EL (cell line): ENCODE results near the gene WDR26.
A peak's percentile ranks its signal among the peaks of the same experiment; 100 is the strongest.
"Not testable (repeated sequence)": the region's sequence is repeated elsewhere in the genome, so short reads cannot be mapped to it uniquely, and the experiment has no call there.

Experiments used
- DNase-seq: peaks from one replicate; pipeline ENCODE4 v3.0.0-alpha.2; 2016

Gene WDR26

DNA sequence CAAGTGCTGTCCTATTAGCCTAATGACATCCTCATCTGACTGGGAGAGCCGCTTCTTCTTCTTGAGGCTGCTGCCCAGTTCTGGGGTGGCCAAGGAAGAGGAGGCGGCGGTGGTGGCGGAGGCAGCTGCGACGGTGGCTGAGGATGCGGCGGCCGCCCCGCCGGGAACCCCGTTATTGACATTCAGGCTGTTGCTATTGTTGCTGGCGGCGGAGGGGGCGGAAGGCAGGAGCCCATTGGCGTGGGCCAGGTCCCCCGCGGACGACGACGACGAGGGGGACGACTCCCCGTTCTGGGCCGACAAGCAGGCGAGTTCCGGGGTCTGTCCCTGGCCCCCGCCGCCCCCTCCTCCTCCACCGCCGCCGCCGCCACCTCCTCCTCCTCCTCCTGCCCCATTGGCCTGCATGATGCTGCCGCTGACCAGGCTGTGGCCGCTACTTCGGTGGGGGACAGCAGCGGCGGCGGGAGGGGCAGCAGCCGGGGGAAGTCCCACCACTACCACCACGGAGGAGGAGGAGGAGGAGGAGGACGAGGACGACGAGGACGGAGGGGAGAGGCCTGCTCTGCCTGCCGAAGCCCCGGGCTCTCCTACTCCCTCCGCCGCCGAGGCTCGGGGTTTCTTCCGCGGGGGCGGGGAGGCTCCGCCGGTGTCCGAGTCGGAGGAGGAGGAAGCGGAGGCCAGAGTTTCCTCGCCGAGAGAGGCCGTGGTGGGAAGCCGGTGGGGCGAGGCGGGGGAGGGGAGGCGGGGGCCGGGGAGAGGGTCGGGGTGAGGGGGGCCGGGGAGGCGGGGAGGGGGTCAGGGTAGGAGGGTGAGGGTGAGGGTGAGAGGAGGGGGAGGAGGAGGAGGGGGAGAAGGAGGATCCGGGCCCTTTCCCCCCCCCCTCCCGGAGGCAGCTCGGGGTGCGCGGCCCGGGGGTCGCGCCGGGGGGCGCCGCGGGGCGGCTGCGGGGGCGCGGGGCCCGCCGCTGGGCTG is 610 bp downstream of the WDR26 start:
- DNase-seq, result peak; percentile 17

DNA sequence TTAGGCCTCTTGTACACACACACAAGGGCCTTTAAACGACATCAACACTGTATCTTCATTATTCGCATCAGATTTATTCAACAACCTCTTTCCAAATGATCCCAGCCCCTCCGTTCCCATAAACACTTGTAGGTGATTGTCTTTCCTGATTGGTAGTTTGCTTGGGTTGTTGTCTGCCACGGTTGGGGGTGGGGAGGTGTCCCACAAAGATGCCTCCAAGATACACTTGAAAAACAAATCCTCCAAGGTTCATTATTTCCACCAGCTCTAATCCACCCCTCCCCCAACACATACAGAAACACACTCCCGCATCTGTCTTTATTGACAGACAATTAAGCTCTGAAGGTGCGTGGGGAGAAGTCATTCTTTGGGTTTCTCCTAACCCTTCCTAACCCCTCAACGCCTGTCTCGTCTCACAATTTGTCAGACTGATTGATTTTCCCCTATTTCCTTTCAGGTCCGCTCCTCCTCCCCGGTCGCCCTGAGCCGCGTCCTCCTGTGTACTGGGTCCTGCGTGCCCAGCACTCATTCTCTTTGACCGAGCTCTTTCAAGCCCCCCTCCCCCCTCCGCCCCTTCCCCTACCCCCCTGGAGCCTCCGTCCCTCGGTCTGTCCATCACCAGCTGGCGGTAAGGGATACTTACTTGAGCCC is 1.4 kb downstream of the WDR26 start:
- peak; percentile 28 for DNase-seq

DNA sequence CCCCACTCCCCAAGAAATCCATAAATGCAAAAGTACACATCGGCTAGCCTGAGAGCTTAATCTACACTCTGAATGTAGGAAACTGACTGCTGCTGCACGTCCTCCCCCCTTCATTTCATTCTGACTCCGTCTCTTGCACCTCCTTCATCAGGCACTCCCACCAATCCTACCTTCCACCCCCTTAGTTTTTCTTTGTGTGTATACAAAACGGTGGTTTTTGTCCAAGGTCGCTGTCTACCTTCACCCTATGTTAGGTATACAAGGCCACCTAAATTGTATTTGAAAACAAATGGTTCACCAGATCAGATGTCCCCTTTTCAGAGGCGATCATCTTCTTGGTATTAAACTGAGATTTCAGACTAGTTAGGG is 1.9 kb downstream of the WDR26 start:
- peak; percentile 25 for DNase-seq

DNA sequence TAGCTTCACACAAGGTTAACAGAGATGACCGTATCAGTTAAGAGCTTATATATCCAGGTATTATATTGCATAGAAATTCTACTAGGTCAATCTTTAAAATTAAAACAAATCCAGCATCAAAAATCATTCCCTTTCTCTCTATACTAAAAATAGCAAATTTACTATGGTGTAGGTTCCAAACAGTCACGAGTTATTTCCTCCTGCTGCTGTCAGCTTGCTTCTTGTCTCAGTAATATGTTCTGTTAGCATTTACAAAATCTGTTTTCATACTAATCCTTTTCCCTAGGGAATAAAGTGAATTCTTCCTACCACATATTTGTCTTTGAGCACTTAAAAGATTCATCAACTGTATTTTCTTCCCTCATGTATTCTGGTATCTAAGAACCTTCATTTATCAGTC is 2.5 kb downstream of the WDR26 start:
- DNase-seq, result peak; percentile 13

DNA sequence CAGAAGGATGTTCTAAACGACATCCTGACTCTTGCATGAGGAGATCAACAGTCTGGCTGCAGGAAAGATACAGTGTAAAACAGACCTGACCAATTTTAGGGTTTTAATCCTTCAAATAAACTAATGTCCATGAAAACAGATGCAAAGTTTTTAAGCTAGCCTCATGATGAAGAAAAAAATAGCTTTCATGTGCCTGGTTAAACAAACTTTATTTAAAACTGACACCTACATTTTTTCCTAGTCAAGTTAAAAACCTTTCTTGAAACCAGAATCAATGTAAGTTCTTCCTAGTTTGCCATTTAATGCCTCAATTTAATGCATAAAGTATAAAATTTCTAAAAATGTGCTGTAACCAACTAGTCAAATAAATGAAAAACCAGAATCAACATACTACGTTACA is 2.9 kb downstream of the WDR26 start:
- no peak for DNase-seq

DNA sequence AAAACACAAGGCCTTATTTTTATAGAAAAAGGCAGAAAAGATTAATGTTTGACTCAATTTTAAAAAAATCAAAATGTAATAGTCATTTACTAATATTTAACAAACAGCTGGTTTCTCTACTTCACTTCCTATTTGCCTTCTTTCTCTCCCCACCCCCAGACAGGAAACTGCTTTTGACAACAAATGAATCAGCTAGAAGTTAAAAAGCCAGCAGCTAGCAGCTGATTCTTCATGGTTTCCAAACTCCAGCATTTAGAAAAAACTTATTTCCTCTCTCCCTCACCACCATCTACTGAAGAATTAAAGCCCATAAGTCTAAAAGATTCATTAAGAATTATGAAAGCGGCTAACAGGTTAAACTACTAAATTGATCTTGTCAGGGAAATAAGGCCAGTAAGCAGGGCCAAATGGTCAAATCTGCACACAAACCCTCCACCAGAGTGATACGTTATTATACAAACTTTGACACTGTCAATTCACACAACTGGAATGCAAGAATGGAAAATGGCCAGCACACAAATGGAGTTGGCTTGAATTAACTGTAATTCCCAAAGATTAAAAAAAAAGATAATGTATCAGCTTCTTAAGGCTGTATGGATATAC is 4.0 kb downstream of the WDR26 start:
- peak; percentile 74 for DNase-seq

DNA sequence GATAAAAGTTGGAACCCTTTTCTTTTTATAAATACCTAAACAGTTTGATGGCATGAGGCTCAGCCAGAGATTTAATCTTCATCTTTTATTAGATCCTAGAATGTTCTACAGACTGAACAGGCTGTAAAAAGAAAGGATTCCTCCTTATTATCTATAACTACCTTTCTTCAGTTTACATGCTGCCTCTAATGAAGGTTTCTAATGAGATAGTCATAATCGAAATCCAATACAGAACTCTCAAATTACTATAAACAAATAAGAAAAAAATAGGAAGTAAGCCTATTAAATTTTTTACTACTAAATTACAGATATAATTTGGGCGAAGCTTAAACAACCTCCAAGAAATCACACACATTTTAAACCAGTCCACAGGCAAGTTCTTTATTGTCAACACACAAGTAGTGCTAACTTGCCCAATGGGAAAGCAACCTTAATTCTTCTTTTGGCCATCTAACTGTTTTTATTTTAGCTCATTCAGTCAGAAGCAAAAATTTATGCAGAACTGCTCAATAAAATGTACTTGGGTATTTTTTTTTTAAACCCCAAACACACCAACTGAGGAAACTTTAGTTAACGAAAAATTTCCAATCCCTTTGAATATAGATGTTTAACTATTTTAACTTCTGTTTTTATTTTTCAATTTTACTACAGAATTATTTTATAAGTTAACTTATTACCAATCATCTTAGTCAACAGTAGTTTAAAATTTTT is 4.8 kb downstream of the WDR26 start:
- DNase-seq, result no peak

DNA sequence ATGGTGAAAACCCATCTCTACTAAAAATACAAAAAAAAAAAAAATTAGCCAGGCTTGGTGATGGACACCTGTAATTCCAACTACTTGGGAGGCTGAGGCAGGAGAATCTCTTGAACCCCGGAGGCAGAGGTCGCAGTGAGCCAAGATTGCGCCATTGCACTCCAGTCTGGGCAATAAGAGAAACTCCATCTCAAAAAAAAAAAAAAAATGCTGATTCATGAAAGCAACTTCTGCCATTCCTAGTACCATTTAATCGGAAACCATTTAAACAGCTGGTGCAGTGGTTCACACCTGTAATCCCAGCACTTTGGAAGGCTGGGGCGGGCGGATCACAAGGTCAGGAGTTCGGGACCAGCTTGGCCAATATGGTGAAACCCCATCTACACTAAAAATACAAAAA is 5.9 kb downstream of the WDR26 start:
- DNase-seq, result not testable (repeated sequence)

DNA sequence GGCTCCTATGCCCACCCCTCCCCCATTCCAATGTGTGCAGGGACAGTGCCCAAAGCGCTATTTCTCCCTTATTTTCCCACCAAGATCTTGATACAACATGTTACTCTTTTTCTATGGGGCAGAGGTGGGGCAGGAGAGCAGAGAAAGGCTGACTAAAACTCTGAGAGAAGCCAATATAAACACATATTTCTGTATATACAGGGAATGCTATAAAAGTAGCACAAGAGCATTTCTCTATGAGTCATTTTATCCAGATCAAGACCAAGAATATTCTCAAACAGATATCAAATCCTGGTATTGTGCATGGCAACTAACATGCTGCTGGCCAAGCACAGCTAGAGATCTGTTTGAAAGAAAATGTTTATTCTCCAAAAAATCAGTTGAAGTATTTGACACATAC is 7.3 kb downstream of the WDR26 start:
- DNase-seq, result peak; percentile 80

DNA sequence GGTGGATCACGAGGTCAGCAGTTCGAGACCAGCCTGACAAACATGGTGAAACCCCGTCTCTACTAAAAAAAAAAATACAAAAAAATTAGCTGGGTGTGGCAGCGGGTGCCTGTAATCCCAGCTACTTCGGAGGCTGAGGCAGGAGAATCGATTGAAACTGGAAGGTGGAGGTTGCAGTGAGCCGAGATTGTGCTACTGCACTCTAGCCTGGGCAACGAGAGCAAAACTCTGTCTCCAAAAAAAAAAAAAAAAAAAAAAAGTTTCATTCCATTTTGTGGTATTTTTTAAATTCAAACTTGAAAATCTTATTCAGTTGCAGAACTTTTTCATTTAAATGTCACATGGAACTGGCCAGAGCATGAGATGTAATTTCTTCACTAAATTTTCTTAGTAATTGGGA is 7.7 kb downstream of the WDR26 start:
- DNase-seq, result not testable (repeated sequence)

DNA sequence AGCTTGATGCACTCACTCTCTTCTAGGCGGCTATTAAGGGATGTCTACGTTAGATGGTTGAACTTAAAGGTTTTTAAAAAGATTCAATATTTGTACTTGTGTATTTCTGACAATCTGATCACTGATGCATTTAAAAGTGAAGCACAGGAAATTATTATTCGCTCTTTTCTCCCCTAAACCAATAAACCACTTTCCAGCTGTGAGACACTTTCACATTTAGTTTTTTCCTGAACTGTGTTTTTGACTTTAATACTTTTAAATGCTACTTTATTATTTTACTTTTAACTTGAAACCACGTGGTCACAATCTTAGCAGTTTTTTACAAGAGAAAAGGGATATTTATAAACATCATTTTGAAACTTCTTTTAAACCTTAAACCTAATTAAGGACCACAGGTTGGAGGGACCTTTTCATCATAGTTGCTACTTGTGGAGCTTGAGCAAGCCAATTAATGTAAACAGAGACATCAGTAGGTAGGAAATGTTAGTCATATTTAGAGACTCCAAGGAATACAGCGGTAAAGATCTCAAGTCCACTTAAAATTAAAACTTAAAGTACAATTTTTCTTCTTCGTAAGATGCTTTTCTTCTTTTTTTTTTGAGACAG is 9.2 kb downstream of the WDR26 start:
- DNase-seq, result no peak

DNA sequence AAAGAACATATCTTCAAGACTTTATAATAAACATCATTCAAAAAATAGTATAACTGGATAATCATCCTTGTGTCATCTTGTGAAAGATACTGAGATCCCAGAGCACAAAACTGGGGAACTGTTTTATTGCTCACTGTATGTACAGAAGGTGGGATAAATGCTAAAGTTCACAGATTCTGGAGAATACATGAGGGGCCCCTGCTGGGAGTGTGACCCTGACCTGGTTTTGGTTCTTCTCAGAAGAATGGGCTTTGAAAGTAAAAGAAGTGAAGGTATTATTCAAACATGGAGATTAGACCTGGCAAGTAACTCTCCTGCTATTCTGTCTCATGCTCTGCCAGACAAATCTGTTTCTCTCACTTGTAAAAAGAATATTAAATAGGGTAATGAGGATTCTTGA is 14.5 kb downstream of the WDR26 start:
- no peak for DNase-seq

DNA sequence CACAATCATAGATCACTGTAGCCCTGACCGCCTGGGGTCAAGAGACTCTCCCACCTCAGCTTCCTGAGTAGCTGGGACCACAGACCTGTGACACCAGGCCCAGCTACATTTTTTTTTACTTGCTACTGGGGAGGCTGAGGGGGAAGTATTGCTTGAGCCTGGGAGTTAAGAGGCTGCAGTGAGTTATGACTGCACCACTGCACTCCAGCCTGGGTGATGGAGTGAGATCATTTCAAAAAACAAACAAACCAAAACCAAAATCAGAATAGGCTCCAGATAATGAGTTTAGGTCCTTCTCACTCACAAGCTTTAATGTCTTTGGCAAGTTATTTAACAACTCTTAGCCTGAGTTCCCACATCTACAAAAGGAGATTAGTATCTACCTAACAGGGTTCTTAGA is 22.8 kb downstream of the WDR26 start:
- DNase-seq, result peak; percentile 67

DNA sequence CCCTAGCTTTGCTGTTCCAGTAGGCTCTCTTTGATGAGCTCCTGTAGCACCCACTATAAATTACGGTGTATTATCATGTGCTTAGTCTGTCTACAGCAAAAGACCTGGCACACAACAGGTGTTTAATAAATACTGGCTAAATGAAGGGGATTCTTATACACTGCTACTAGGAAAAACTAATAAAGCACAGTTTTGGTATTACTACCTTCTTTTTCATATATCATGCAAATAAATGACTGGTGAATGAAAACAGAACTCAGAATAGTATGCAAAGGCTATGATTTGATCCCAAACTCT is 26.4 kb downstream of the WDR26 start:
- DNase-seq, result no peak

DNA sequence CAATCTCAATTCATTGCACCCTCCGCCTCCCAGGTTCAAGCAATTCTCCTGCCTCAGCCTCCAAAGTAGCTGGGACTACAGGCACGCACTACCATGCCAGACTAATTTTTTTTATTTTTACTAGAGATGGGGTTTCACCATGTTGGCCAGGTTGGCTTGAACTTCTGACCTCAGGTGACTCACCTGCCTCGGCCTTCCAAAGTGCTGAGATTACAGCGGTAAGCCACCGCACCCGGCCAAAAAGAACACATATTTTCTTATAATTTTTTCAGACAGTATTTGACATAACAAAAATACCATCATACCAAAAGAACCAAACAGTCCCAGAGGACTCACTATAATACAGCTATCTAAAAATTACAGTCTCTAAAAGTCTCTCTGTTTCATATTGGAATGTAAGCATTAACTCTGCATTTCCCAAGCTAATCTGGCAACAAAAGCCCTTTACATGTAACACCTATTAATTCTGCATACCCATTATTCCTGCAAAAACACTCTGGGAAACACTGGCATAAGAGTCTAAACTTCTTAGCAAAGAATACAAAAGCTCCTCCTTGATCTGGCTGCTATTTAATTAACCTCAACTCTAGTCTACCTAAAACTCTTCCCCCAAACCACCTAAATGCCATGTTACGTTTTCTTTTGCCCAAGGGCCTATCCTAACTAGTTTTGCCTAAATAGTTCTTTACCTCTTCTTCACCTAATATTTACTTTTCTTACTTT is 26.9 kb downstream of the WDR26 start:
- no peak for DNase-seq

DNA sequence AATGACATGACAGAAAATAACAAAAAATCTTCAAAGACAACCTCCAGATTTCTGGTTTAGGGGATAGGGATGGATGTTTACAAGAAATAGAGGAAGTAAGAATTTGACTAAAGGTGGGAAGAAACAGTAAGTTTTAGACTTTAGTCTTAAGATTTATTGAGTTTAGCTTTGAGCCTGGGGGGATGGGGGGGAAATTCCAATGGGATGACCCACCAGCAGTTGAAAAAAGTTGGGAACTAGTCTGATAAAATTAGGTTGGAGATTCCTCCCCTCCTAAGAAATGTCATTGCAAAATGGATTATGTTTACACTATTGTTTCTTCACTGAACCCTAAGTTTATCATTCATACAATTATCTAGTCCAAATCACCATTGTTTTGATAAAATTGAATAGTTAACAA is 28.4 kb downstream of the WDR26 start:
- DNase-seq, result peak; percentile 56

DNA sequence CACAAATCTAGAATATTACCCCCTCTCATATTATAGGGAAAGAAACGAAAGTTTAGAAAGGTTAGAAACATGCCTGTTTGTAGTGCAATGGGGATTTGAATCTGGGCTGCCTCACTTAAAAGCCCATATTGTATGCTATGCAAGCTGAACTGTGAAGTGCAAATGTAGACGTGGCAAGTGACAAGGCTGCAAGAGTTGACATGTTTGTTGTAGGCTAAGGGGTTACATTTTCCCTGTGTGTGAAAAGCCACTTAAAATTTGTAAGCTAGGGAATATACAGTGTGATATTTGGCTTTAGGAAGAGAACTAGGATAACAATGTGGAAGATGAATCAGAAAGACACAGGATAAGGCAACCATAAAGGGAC is 29.0 kb downstream of the WDR26 start:
- no peak for DNase-seq

DNA sequence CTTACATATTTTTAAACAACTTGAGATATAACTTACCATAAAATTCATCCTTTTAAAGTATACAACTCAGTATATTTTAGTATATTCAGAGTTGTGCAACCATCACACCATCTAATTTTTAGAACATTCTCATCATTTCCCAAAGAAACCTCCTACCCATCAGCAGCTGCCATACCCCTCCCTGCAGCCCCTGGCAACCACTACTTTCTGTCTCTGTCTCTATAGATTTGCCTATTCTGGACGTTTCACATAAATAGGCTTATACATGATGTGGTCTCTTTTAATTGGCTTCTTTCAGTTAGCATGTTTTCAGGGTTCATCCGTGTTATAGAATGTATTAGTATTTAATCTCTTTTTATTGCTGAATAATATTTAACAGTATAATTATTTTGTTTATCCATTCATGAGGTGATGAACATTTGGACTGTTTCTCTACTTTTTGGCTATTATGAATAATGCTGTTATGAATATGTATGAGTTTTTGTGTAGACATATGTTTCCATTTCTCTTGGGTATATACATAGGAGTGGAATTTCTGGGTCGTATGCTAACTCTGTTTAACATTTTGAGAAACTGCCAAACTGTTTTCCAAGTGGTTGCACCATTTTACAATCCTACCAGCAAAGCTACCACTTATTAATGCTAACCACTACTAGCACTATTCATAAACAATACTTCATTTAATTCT is 29.5 kb downstream of the WDR26 start:
- no peak for DNase-seq

DNA sequence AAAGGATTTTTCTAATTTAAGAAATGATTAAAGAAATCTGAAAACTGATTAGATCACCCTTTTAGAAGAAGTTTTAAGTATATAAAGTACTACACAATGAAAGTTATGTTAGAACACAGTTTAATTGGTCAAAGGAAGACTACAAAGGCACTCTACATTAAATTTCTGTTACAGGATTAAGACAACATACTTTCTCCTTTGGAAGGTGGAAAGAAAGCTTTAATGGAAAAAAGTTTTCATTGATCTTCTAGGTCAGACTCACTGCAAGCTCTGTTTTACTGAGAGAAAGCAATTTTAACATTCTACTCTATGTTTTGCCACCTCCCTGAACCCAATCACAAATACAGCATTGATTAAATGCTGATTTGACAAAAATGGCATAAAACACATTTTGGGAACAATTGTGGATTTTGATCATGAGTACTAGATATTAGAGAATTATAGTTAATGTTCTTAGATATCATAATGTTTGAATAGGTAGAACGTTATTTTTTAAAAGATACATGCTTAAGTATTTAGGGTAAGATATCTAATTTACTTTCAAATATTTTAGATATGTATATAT is 32.0 kb downstream of the WDR26 start:
- DNase-seq, result no peak

DNA sequence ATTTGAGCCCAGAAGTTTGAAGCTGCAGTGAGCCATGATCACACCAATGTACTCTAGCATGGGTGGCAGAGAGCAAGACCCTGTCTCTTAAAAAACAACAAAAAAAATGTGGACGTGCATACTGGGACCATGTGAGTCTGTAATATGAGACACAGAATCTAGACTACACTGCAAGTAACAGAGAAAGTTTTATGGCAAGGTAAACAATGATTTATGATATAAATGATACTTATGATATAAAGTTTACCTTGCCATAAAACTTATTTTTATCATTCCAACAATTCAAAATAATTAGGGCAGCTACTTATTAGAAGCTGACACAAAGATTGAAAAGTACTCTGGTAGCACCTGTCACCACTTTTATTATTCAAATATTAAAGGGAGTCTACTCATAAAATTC is 34.7 kb downstream of the WDR26 start:
- no peak for DNase-seq

DNA sequence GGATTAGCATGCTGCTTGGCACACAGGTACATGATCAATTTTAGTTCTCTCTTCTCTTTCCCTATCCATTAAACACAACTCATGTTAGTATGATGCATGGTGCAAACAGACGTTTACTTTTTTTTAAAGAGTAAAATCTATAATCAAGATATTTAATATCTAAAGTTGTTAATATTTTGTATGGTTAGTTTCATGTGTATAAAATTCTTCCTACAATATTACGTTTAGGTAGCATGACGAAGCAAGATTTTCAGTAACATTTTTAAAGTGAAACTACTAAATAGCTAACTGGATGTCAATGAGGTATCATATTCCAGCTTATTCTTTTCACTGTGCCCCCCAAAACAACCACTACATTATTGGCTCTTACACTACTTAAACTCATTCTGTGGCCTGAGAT is 41.3 kb downstream of the WDR26 start:
- DNase-seq, result no peak
